ENCODE measurements around the gene ARF5. TPM values are rescaled to one million over a fixed set of nuclear protein-coding genes. Genes with fewer than 3 reads are reported as not detected.
"Not testable (repeated sequence)": the region's sequence is repeated elsewhere in the genome, so short reads cannot be mapped to it uniquely, and the experiment has no call there.

The ARF5 gene
- total RNA-seq (2021) (83.5 and 96.9 TPM in 2 replicates), Bru-seq, nascent RNA (percentile 70 among the genes with signal in this experiment), BruChase-seq, experiment 1, labeled RNA remaining after a 2-hour chase (percentile 69 among the genes with signal in this experiment), BruChase-seq, experiment 2, labeled RNA remaining after a 6-hour chase (percentile 83 among the genes with signal in this experiment)
- long read RNA-seq, transcript ARF5-201 (6 exons, 1,103 nt) = major isoform, 132 of 142 reads
- long read RNA-seq, transcript ARF5-204 (5 exons, 1,509 nt) = minor isoform, 7 of 142 reads
- long read RNA-seq, partial matches to known transcripts = 1 of 142 reads
- long read RNA-seq, other reads (novel, unspliced or antisense) = 2 of 142 reads

- Histone ChIP-seq H3K4me1 (ENCODE audit: insufficient read depth, low read length, poor library complexity, severe bottlenecking) (peaks cover 17% of the 10 kb centered on the region), H3K36me3 (ENCODE audit: insufficient read depth, low read length, poor library complexity, severe bottlenecking) (peaks cover 20% of the 10 kb centered on the region), H3K27ac (ENCODE audit: low read depth, low read length, poor library complexity, severe bottlenecking) (peak within 1 kb of the TSS; percentile 85), H3K27me3 (replicated peaks; ENCODE audit: insufficient read depth, low read depth, low read length, poor library complexity) (no peaks in the 10 kb centered on the region), H3K4me3 (ENCODE audit: low read depth, low read length, poor library complexity, severe bottlenecking) (peak within 1 kb of the TSS; percentile 92), H3K9me3 (ENCODE audit: low read depth, low read length, poor library complexity, severe bottlenecking) (no peaks in the 10 kb centered on the region)
- ChIA-PET CTCF (interaction anchor here (0.8 to 1.2 kb wide), 2 partner anchors 622 to 690 kb away, joined by 3 to 6 read pairs; no protein-coding TSS in a partner anchor), POLR2A (ENCODE audit: low non-redundant PET) (interaction anchor here (0.7 kb wide), 1 partner anchor 27 kb away, joined by 3 read pairs; no protein-coding TSS in a partner anchor)
- no TSS peak for BruUV-seq (replicated peaks)
- TF ChIP-seq, protein P1, sequence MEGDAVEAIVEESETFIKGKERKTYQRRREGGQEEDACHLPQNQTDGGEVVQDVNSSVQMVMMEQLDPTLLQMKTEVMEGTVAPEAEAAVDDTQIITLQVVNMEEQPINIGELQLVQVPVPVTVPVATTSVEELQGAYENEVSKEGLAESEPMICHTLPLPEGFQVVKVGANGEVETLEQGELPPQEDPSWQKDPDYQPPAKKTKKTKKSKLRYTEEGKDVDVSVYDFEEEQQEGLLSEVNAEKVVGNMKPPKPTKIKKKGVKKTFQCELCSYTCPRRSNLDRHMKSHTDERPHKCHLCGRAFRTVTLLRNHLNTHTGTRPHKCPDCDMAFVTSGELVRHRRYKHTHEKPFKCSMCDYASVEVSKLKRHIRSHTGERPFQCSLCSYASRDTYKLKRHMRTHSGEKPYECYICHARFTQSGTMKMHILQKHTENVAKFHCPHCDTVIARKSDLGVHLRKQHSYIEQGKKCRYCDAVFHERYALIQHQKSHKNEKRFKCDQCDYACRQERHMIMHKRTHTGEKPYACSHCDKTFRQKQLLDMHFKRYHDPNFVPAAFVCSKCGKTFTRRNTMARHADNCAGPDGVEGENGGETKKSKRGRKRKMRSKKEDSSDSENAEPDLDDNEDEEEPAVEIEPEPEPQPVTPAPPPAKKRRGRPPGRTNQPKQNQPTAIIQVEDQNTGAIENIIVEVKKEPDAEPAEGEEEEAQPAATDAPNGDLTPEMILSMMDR (conservative IDR thresholded peaks at IDR 0.05; ENCODE audit: low read depth, low read length) = no peak
- TF ChIP-seq EZH2 (IDR thresholded peaks at IDR 0.05; ENCODE audit: borderline replicate concordance, low read depth, low read length, poor library complexity, severe bottlenecking) = no peak
- DNase-seq (ENCODE audit: low spot score) = peak; percentile 90
- intact Hi-C loops (cut with micrococcal nuclease; ENCODE audit: unreplicated experiment) = loop anchor here (5.0 kb wide), 2 partner anchors 241 to 619 kb away; no protein-coding TSS in a partner anchor
These were observed at the start of gene ARF5 for GRCh38 chr7:127588019-127588696. ARF5 (plus strand) TSS chr7:127588411; CDS start chr7:127588499, 88 bp downstream.

- no peak for DNase-seq (ENCODE audit: low spot score)
- Histone ChIP-seq H3K4me3 (ENCODE audit: low read depth, low read length, poor library complexity, severe bottlenecking) (no peak overlapping the region), H3K36me3 (ENCODE audit: insufficient read depth, low read length, poor library complexity, severe bottlenecking) (no peaks in the 10 kb centered on the region), H3K27ac (ENCODE audit: low read depth, low read length, poor library complexity, severe bottlenecking) (no peak overlapping the region), H3K9me3 (ENCODE audit: low read depth, low read length, poor library complexity, severe bottlenecking) (no peaks in the 10 kb centered on the region), H3K4me1 (ENCODE audit: insufficient read depth, low read length, poor library complexity, severe bottlenecking) (no peaks in the 10 kb centered on the region), H3K27me3 (replicated peaks; ENCODE audit: insufficient read depth, low read depth, low read length, poor library complexity) (no peaks in the 10 kb centered on the region)
- ChIA-PET CTCF (no interaction called here), POLR2A (ENCODE audit: low non-redundant PET) (no interaction called here)
- TF ChIP-seq EZH2 (IDR thresholded peaks at IDR 0.05; ENCODE audit: borderline replicate concordance, low read depth, low read length, poor library complexity, severe bottlenecking) = no peak
- TF ChIP-seq, protein P1 (conservative IDR thresholded peaks at IDR 0.05; ENCODE audit: low read depth, low read length) = no peak
- intact Hi-C loops (cut with micrococcal nuclease; ENCODE audit: unreplicated experiment) = no loop called here
- BruUV-seq (replicated peaks) = no TSS peak
These were observed 49.1 kb upstream of the ARF5 start for GRCh38 chr7:127539116-127539515.

GRCh38 chr7:127540461-127540860 is 47.8 kb upstream of the ARF5 start:
- H3K36me3 ChIP-seq (ENCODE audit: insufficient read depth, low read length, poor library complexity, severe bottlenecking); POLR2A ChIA-PET (ENCODE audit: low non-redundant PET); H3K4me1 ChIP-seq (ENCODE audit: insufficient read depth, low read length, poor library complexity, severe bottlenecking); H3K4me3 ChIP-seq (ENCODE audit: low read depth, low read length, poor library complexity, severe bottlenecking); H3K27ac ChIP-seq (ENCODE audit: low read depth, low read length, poor library complexity, severe bottlenecking); intact Hi-C loops (cut with micrococcal nuclease; ENCODE audit: unreplicated experiment); H3K9me3 ChIP-seq (ENCODE audit: low read depth, low read length, poor library complexity, severe bottlenecking); H3K27me3 ChIP-seq (replicated peaks; ENCODE audit: insufficient read depth, low read depth, low read length, poor library complexity); DNase-seq (ENCODE audit: low spot score); BruUV-seq (replicated peaks); CTCF ChIA-PET: not testable (repeated sequence)

Data from A673 (cell line).